ENCODE data around the gene OR2L13.

The OR2L13 gene

GRCh38 chr1:248144513-248145198 lies 49.7 kb downstream of the OR2L13 start, which contains the start of gene OR2M5:
TSS of gene OR2M5 (plus strand) at chr1:248145148. CDS start at chr1:248145148, 0 bp downstream.
- no peaks in the 10 kb centered on the region for H3K27me3 Mint-ChIP-seq
- no peak within 1 kb of the TSS for H3K27ac Mint-ChIP-seq
- H3K36me3 Mint-ChIP-seq = no peaks in the 10 kb centered on the region
- H3K4me3 Mint-ChIP-seq = no peak within 1 kb of the TSS
- peaks cover 21% of the 10 kb centered on the region for H3K9me3 Mint-ChIP-seq
- H3K4me1 Mint-ChIP-seq = no peaks in the 10 kb centered on the region

Data from activated naive CD4-positive, alpha-beta T cell treated with anti-CD3 and anti-CD28 coated beads, Interleukin-2, amount 50 U/mL, for 24 hours (primary cell).